Ovary (tissue), 3 donors: ENCODE results near the gene SLC39A2.

Experiments used
- EP300 ChIP-seq: sonication (generic); formaldehyde crosslinking; IDR thresholded peaks from one replicate; pipeline ENCODE4 v1.6.1; 2017; ENCODE audit warnings: antibody characterized with exemption
- POLR2A ChIP-seq: fragments of 450-650 bp; IDR thresholded peaks from one replicate; pipeline ENCODE4 v1.6.1; 2017; ENCODE audit warnings: antibody characterized with exemption, mild to moderate bottlenecking, moderate library complexity
- TF ChIP-seq, protein P1 (sequence below), 3 donors: fragments of 450-650 bp in 2 of 3; fragments of 200-600 bp in 1 of 3; IDR thresholded peaks; one replicate each; pipeline versions ENCODE4 v1.5.1 to v1.8.0; 2016 to 2022; ENCODE audit warnings: antibody characterized with exemption in 3 of 3, mild to moderate bottlenecking in 1 of 3
- donor health status: DM: no; HTN: no; CAD: no.

GRCh38 chr14:21003788-21004346 is 4.8 kb downstream of the SLC39A2 start:
- TF ChIP-seq, protein P1, sequence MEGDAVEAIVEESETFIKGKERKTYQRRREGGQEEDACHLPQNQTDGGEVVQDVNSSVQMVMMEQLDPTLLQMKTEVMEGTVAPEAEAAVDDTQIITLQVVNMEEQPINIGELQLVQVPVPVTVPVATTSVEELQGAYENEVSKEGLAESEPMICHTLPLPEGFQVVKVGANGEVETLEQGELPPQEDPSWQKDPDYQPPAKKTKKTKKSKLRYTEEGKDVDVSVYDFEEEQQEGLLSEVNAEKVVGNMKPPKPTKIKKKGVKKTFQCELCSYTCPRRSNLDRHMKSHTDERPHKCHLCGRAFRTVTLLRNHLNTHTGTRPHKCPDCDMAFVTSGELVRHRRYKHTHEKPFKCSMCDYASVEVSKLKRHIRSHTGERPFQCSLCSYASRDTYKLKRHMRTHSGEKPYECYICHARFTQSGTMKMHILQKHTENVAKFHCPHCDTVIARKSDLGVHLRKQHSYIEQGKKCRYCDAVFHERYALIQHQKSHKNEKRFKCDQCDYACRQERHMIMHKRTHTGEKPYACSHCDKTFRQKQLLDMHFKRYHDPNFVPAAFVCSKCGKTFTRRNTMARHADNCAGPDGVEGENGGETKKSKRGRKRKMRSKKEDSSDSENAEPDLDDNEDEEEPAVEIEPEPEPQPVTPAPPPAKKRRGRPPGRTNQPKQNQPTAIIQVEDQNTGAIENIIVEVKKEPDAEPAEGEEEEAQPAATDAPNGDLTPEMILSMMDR (IDR thresholded peaks at IDR 0.05): no peak
- no peak for TF ChIP-seq POLR2A
- TF ChIP-seq EP300: no peak
